ENCODE data around the gene PAPSS1.

DNA sequence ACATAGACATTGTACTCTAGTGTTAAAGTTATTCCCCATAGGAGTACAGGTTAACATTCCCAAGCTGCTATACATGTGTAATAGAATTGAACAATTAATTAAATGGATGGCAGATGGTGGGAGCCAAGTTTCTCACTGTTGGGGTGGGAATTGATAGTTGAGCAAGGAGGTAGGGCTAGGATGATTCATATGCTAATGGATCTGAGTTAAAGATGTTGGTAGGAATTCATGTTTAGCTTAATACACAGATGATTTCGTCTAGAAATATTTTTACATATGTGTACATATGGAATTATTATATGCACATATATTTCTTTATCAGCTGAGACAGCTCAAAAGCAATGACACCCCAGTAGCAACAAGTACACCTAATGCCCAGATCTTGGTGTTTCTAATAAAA lies 26.1 kb upstream of the PAPSS1 start:
- TF ChIP-seq EZH2 (IDR thresholded peaks at IDR 0.05; ENCODE audit: insufficient read depth, poor library complexity, severe bottlenecking) (no peak), EZH2phosphoT487 (IDR thresholded peaks at IDR 0.05; ENCODE audit: insufficient read depth, low read depth) (no peak)

Data from GM23248 (cell line).